Prostate gland (tissue), 2 donors: ENCODE results near the gene CTAG1A. TPM values are rescaled to one million over a fixed set of nuclear protein-coding genes. Genes with fewer than 3 reads are reported as not detected.
"Not testable (repeated sequence)": the region's sequence is repeated elsewhere in the genome, so short reads cannot be mapped to it uniquely, and the experiment has no call there.

Experiments
- DNase-seq: peaks from one replicate; pipeline ENCODE4 v3.0.0-alpha.2; 2019; ENCODE audit warnings: low spot score
- H3K27ac ChIP-seq, 2 donors: fragments of 200-600 bp; sonication (generic); 2 replicates each; pipeline ENCODE4 v1.5.1; 2017 to 2019
- H3K27me3 ChIP-seq: fragments of 200-600 bp; sonication (generic); replicated peaks from 2 replicates; pipeline ENCODE4 v1.5.1; 2019; ENCODE audit not compliant: insufficient read depth
- H3K36me3 ChIP-seq, 2 donors: fragments of 200-600 bp; sonication (generic); 1 replicate in 1 of 2; 2 replicates in 1 of 2; pipeline versions ENCODE4 v1.5.1 to v1.8.1; 2017 to 2019
- H3K4me1 ChIP-seq: fragments of 200-600 bp; sonication (generic); replicated peaks from 2 replicates; pipeline ENCODE4 v1.5.1; 2019
- H3K4me3 ChIP-seq, 2 donors: fragments of 200-600 bp; sonication (generic); 2 replicates each; pipeline ENCODE4 v1.5.1; 2017 to 2019
- H3K9me3 ChIP-seq: fragments of 200-600 bp; sonication (generic); 2 replicates; pipeline ENCODE4 v1.5.1; 2017
- CTCF ChIP-seq, 4 experiments: fragments of 200-600 bp in 2 of 4; fragments of 450-650 bp in 2 of 4; sonication (generic) in 2 of 4; IDR thresholded peaks; 1 replicate in 3 of 4; 2 replicates in 1 of 4; pipeline ENCODE4 v1.5.1; 2016 to 2019; ENCODE audit warnings: antibody characterized with exemption in 4 of 4, mild to moderate bottlenecking in 2 of 4, moderate library complexity in 2 of 4
- POLR2A ChIP-seq: fragments of 450-650 bp; IDR thresholded peaks from one replicate; pipeline ENCODE4 v1.6.1; 2016; ENCODE audit warnings: antibody characterized with exemption, mild to moderate bottlenecking
- POLR2AphosphoS5 ChIP-seq: sonication (generic); formaldehyde crosslinking; IDR thresholded peaks from one replicate; pipeline ENCODE4 v1.6.1; 2017; ENCODE audit warnings: antibody characterized with exemption
- WGBS: methylation state at CpG from one replicate; pipeline ENCODE4 v1.1.5; 2018; 5-methylcytosine and 5-hydroxymethylcytosine counted together
- intact Hi-C: fragments of 100-400 bp; cut with DNase I; formaldehyde crosslinking; loops from one replicate; pipeline ENCODE4 v1.14.2; 2022
- total RNA-seq, 2 donors: library from RNA; depleted of rRNA; stranded (reverse); fragments of >200 nt; gene quantifications; one replicate each; pipeline ENCODE4 v1.1.0, GENCODE V29; 2016

CTAG1A gene
- total RNA-seq, 2 donors from 2014 or later = 11.8 TPM; not detected in 1

DNA sequence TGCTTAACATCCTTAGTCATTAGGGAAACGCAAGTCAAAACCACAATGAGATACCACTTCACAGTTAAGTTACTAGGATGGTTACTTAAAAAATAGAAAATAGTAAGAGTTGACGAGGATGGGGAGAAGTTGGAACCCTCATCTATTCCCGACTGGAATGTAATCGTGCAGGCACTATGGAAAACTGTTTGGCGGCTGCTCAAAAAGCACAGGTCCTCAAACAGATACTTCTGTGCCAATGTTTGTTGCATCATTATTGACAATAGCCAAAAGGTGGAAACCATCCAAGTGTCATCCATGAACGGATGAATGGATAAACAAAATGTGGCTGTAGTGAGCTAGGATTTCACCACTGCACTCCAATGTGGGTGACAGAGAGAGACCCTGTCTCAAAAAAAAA, 22.4 kb downstream of the CTAG1A start:
- 50% methylated on average over 6 of the region's 6 CpGs for WGBS
- TF ChIP-seq POLR2A = no peak
- TF ChIP-seq POLR2AphosphoS5 = no peak
- no peak for TF ChIP-seq CTCF (IDR thresholded peaks at IDR 0.05)
- Histone ChIP-seq H3K4me3 (no peak overlapping the region), H3K4me1 (no peaks in the 10 kb centered on the region), H3K27me3 (no peaks in the 10 kb centered on the region), H3K36me3 (no peaks in the 10 kb centered on the region), H3K27ac (no peak overlapping the region), H3K9me3 (no peaks in the 10 kb centered on the region)
- peak; percentile 27 for DNase-seq
- intact Hi-C loops = no loop called here

DNA sequence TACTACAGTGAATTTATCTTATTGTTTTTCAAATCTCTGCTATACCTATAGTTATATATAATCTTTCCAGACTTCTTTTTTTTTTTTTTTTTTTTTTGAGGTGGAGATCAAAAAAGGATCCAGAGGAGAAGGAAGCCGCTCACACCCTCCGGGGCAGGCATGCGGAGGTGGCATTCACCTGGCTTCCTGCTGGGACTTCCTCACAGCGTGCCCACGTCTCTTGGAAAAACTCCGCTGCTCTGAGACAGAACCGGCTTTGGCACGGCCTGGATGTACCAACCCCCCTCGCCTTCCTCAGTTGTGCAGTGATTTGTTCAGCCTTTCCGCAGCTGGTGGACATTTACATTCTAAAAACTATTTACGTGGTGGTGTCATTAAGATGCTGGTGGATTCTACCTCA, 23.0 kb downstream of the CTAG1A start:
- H3K4me3 ChIP-seq, H3K27me3 ChIP-seq, DNase-seq, H3K4me1 ChIP-seq, H3K9me3 ChIP-seq, H3K27ac ChIP-seq, H3K36me3 ChIP-seq, intact Hi-C loops: not testable (repeated sequence)
- WGBS = 76% methylated on average over 8 of the region's 11 CpGs

GRCh38 chrX:154608823-154609222, 23.9 kb downstream of the CTAG1A start:
- DNase-seq, H3K9me3 ChIP-seq, H3K4me3 ChIP-seq, H3K4me1 ChIP-seq, intact Hi-C loops, H3K27me3 ChIP-seq, H3K27ac ChIP-seq, H3K36me3 ChIP-seq: not testable (repeated sequence)
- WGBS = 85% methylated on average over 12 of the region's 12 CpGs

- 94% methylated on average over 12 of the region's 12 CpGs for WGBS
- DNase-seq, H3K27ac ChIP-seq, H3K36me3 ChIP-seq, intact Hi-C loops, H3K4me1 ChIP-seq, H3K27me3 ChIP-seq, H3K9me3 ChIP-seq, H3K4me3 ChIP-seq: not testable (repeated sequence)
Observed at GRCh38 chrX:154611146-154611545, 26.2 kb downstream of the CTAG1A start.

DNA sequence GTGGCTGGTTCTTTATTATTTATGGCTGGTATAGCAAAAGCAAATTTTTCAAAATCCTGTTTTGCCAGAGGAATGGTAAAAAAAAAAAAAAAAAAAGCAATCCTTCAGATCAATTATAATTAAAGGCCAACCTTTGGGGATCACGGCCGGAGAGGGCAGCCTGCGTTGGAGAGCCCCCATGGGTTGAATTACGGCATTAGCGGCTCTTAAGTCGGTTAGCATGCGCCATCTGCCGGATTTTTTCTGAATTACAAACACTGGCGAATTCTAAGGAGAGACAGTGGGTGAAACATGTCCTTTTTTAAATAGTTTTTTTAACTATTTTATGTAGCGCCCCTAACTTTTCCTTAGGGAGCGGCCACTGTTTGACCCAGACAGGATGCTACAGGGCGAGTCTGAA, 28.7 kb downstream of the CTAG1A start:
- H3K4me1 ChIP-seq, H3K27ac ChIP-seq, H3K36me3 ChIP-seq, intact Hi-C loops, H3K27me3 ChIP-seq, H3K4me3 ChIP-seq, DNase-seq, H3K9me3 ChIP-seq: not testable (repeated sequence)
- WGBS = 7% methylated on average over 6 of the region's 12 CpGs

GRCh38 chrX:154619182-154619581, 34.2 kb downstream of the CTAG1A start, which contains the start of gene CTAG1B:
Gene CTAG1B (minus strand): TSS chrX:154619282. CDS start chrX:154619218, 64 bp downstream.
- intact Hi-C loops, H3K36me3 ChIP-seq, DNase-seq, H3K27ac ChIP-seq, H3K9me3 ChIP-seq, H3K27me3 ChIP-seq, H3K4me1 ChIP-seq, H3K4me3 ChIP-seq: not testable (repeated sequence)
- WGBS = no CpG with 5 or more reads among the region's 28 CpGs

DNA sequence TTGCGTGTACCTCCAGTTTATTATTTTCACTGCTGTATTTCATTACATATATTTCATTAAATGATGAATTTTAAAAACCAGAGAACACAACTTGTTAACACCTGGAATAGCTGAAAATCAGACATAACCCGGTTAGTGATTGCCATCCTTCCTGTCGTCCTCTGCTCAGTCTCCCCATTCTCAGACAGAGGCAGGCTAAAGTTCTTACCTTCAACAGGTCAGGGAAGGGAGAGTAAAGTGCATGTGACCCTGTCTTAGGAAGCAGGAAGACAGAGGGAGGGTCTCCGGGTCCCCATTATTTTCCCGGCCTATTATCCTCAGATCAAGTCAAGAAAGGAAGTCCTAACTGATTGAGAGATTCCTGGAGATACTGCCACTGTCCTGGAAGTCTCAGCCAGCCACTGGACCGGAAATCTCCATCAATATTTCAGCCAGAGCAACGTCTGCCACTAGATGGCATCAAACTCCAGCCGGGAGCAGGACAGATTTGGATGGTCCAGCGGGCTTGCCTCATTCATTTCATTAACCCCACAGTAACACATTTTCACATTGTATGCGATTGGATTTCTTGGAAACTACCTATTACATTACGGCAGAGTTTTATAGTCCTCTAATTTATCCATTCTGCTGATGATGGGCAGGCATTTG, 36.0 kb downstream of the CTAG1A start:
- H3K4me1 ChIP-seq = not testable (repeated sequence)

DNA sequence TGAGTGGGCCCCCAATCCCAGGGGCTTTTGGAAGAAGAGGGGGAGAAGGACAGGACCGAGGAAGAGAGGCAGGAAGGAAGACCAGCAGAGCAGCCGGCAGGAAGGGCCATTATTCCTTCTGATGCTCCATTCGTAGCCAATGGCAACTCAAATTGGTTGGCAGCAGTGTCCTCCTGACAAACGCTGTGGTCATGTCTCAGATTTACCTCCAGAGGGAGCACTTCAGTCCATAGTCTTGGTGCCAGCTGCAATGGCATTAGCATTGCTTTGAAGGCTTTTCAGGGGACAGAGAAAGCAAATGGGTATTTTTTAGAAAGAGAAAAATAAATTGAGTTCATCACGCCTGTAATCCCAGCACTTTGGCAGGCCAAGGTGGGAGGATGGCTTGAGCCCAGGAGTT, 44.0 kb downstream of the CTAG1A start:
- no CpG with 5 or more reads among the region's 5 CpGs for WGBS
- intact Hi-C loops, H3K36me3 ChIP-seq, H3K27ac ChIP-seq, H3K4me1 ChIP-seq, H3K27me3 ChIP-seq, DNase-seq, H3K9me3 ChIP-seq, H3K4me3 ChIP-seq: not testable (repeated sequence)

More for the DNA sequence above, 36.0 kb downstream of the CTAG1A start:
- H3K27ac ChIP-seq, DNase-seq, H3K4me3 ChIP-seq, H3K9me3 ChIP-seq, H3K36me3 ChIP-seq, intact Hi-C loops, H3K27me3 ChIP-seq: not testable (repeated sequence)
- no CpG with 5 or more reads among the region's 11 CpGs for WGBS

DNA sequence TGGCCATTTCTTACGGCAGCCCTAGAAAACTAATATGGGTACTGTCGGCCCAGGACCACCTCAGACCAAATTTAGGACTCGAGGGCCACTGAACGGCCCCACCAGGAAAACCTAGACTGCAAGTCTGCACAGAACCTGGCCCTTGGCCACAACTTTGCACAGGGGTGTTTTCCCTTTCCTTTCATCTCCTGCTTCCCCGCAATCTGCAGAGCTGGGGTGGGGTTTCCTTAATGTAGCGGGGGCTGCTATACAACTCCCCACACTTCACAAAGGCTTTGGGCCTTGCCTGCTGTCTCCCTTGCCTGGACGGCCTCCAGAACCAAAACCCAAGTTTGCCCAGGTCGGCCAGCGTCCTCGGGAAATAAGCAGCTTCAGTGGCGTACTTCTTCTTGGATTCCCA, 46.0 kb downstream of the CTAG1A start:
- H3K27ac ChIP-seq, intact Hi-C loops, H3K4me1 ChIP-seq, H3K9me3 ChIP-seq, H3K36me3 ChIP-seq, H3K27me3 ChIP-seq, DNase-seq, H3K4me3 ChIP-seq: not testable (repeated sequence)
- no CpG with 5 or more reads among the region's 11 CpGs for WGBS

DNA sequence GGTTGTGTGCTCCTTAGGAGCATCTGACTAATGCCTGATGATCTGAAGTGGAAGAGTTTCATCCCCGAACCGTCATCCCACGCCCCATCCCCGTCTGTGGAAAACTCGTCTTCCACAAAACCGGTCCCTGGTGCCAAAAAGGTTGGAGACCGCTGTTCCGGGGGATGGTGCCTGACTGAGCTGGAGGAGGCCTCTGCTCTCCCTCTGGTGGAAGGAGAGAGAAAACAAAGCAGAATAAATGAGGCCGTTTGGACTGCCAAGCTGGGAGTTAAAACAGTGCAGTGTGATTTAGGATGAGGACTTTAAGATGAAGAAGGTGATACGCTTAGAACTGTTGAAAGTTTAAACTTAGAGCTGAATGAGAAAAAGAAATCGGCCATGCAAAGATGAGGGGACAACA, 48.7 kb downstream of the CTAG1A start:
- H3K36me3 ChIP-seq, intact Hi-C loops, H3K4me1 ChIP-seq, H3K9me3 ChIP-seq, H3K4me3 ChIP-seq, H3K27ac ChIP-seq, H3K27me3 ChIP-seq, DNase-seq: not testable (repeated sequence)
- no CpG with 5 or more reads among the region's 11 CpGs for WGBS
